SK-N-SH treated with all-trans-retinoic acid at 6 μM for 48 hours (cell line): ENCODE measurements around the gene EGR1.

ENCODE experiments used
- CSDC2 ChIP-seq: fragments of 250-450 bp; sonication (Bioruptor Pico); IDR thresholded peaks from 2 replicates; pipeline ENCODE4 v1.5.0; 2020; ENCODE audit warnings: mild to moderate bottlenecking, moderate library complexity
- ISL1 ChIP-seq: fragments of 250-450 bp; sonication (Bioruptor Pico); IDR thresholded peaks from 2 replicates; pipeline ENCODE4 v2.1.2; 2022; ENCODE audit warnings: mild to moderate bottlenecking, moderate library complexity
- OSR1 ChIP-seq: fragments of 250-450 bp; sonication (Bioruptor Pico); IDR thresholded peaks from 2 replicates; pipeline ENCODE4 v1.8.0; 2022; ENCODE audit warnings: moderate library complexity, mild to moderate bottlenecking, inconsistent platforms
- PPARA ChIP-seq: fragments of 250-450 bp; sonication (Bioruptor Pico); IDR thresholded peaks from 2 replicates; pipeline ENCODE4 v1.5.0; 2020; ENCODE audit warnings: mild to moderate bottlenecking, borderline replicate concordance
- RARB ChIP-seq: fragments of 250-450 bp; sonication (Bioruptor Pico); IDR thresholded peaks from 2 replicates; pipeline ENCODE4 v1.8.0; 2021; ENCODE audit warnings: mild to moderate bottlenecking, moderate library complexity
- ZFP3 ChIP-seq: fragments of 250-450 bp; sonication (Bioruptor Pico); IDR thresholded peaks from 2 replicates; pipeline ENCODE4 v1.5.0; 2020; ENCODE audit warnings: mild to moderate bottlenecking, moderate library complexity
- ZFP30 ChIP-seq: fragments of 450-650 bp; formaldehyde crosslinking; IDR thresholded peaks from 2 replicates; pipeline ENCODE4 v1.5.0; 2022; ENCODE audit warnings: mild to moderate bottlenecking, moderate library complexity
- ZNF8 ChIP-seq: fragments of 450-650 bp; formaldehyde crosslinking; IDR thresholded peaks from 2 replicates; pipeline ENCODE4 v1.5.0; 2020; ENCODE audit warnings: mild to moderate bottlenecking, moderate library complexity
- TF ChIP-seq, protein P1 (sequence below): fragments of 250-450 bp; sonication (Bioruptor Pico); IDR thresholded peaks from 2 replicates; pipeline ENCODE4 v1.5.1; 2021; ENCODE audit warnings: mild to moderate bottlenecking, moderate library complexity
- TF ChIP-seq, protein P2 (sequence below): fragments of 250-450 bp; sonication (Bioruptor Pico); IDR thresholded peaks from 2 replicates; pipeline ENCODE4 v1.8.0; 2020; ENCODE audit warnings: mild to moderate bottlenecking, moderate library complexity, borderline replicate concordance

DNA sequence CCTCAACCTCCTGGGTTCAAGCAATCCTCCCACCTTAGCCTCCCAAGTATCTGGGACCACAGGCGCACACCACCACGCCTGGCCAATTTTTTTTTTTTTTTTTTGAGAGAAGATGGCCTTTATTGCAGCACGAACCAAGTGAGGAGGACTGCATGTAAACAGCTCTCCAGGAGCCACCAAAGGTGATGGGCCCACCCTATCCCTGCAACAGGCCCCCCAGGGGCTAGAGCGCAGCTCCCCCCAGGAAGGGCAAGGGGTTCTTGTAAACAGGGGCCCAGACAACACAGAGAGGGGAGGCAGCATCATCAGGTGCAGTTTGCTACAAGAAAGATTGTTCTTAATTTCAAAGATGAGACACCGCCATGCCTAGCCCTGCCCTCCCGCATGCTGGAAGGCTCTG is 12.6 kb upstream of the EGR1 start:
- TF ChIP-seq RARB (CRISPR knock-in tag) (no peak), OSR1 (CRISPR knock-in tag) (no peak), CSDC2 (no peak), ZFP30 (CRISPR knock-in tag) (no peak), ZFP3 (CRISPR knock-in tag) (no peak), ZNF8 (no peak), ISL1 (CRISPR knock-in tag) (no peak), PPARA (CRISPR knock-in tag) (no peak)
- TF ChIP-seq, protein P1, sequence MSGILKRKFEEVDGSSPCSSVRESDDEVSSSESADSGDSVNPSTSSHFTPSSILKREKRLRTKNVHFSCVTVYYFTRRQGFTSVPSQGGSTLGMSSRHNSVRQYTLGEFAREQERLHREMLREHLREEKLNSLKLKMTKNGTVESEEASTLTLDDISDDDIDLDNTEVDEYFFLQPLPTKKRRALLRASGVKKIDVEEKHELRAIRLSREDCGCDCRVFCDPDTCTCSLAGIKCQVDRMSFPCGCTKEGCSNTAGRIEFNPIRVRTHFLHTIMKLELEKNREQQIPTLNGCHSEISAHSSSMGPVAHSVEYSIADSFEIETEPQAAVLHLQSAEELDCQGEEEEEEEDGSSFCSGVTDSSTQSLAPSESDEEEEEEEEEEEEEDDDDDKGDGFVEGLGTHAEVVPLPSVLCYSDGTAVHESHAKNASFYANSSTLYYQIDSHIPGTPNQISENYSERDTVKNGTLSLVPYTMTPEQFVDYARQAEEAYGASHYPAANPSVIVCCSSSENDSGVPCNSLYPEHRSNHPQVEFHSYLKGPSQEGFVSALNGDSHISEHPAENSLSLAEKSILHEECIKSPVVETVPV (CRISPR knock-in tag), result no peak
- TF ChIP-seq, protein P2, sequence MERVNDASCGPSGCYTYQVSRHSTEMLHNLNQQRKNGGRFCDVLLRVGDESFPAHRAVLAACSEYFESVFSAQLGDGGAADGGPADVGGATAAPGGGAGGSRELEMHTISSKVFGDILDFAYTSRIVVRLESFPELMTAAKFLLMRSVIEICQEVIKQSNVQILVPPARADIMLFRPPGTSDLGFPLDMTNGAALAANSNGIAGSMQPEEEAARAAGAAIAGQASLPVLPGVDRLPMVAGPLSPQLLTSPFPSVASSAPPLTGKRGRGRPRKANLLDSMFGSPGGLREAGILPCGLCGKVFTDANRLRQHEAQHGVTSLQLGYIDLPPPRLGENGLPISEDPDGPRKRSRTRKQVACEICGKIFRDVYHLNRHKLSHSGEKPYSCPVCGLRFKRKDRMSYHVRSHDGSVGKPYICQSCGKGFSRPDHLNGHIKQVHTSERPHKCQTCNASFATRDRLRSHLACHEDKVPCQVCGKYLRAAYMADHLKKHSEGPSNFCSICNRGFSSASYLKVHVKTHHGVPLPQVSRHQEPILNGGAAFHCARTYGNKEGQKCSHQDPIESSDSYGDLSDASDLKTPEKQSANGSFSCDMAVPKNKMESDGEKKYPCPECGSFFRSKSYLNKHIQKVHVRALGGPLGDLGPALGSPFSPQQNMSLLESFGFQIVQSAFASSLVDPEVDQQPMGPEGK, result no peak
